GM18499 (cell line): ENCODE results near the gene GOLM1.
"Not testable (repeated sequence)": the region's sequence is repeated elsewhere in the genome, so short reads cannot be mapped to it uniquely, and the experiment has no call there.

Source experiments
- ATAC-seq: cut with Tn5 transposase; IDR thresholded peaks from one replicate; pipeline ENCODE4 v1.9.1; 2021; ENCODE audit warnings: moderate number of reproducible peaks; ENCODE audit not compliant: insufficient read depth, unreplicated experiment

The GOLM1 gene

DNA sequence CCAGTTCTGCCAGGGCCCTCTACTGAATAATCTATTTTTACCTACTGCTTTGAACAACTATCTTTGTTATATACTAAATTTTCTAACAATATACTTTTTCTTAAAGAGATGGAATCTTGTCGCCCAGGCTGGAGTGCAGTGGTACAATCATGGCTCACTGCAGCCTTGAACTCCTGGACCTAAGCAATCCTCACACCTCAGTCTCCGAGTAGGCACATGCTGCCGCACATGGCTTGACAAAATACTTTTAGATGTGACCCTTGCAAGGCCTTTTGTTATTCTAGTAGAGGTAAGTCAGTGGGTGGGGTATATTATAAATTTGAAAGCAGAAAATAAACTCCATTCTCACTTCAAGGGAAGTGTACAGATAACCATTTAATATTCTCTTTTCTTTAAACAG lies 7.9 kb downstream of the GOLM1 start:
- ATAC-seq, result no peak

DNA sequence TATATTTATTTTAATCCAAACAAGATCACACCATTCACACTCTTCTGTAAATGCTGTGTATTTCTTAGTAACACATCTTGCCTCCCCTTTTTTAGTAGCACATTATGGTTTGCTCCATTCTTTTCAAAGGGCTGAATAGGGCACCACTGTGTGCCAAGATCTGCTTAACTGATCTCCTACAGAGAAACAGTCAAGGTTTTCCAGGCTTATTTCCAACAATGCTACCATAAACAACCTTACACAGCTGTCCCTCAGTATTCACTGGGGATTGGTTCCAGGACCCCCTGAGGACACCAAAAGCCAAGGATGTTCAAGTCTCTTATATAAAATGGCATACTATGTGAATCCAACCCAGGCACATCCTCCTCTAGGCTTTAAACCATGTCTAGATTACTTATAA lies 16.5 kb downstream of the GOLM1 start:
- ATAC-seq, result no peak

DNA sequence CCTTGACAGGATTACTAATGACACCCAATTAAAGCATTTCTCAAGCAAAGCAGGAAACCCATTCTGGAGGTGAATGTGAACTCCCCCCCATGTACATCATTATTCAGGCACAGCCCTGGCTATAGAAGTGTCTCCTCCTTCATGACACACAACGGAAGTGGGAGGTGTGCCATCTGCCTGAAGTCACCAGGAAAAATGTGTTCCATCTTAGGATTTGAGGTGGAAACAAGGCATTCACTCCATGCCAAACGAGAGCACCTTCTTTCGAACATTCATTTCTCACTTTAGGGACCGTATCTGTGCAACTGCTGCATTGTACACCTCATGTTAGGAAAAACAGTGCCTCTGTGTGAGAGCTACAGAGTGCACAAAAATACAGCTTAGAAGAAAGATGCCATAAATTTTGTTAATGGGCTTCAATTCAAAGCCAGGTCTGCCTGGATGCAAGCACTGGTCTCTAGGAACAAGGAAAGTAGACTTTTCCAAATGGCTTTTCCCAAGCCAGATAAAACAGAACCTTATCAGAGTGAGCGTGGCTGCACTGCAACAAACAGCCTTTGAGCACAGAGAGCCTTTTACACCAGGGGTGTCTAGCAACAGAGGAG lies 19.4 kb downstream of the GOLM1 start:
- no peak for ATAC-seq

DNA sequence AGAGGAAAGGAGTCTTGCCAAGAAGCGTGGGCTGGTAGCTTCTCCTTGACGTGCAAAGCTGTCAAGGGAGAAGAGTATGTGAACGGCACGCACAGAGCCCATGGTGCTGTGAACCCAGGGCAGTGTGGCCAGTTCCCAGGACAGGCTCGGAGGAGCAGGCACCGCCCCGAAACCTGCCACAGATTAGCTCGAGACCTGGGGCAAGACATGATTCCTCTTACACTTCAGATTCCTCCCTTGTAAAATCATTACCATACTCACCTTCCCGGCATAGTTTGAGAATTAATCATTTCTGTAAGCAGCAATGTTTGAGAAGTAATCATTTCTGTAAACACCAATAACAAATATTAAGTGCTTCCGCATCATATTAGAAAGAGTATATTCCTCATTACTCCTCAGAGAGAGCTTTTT lies 19.9 kb downstream of the GOLM1 start:
- no peak for ATAC-seq

- ATAC-seq, result no peak
These were observed 20.6 kb downstream of the GOLM1 start for GRCh38 chr9:86078731-86079130.

GRCh38 chr9:86077276-86077675 lies 22.1 kb downstream of the GOLM1 start:
- ATAC-seq, result no peak

- no peak for ATAC-seq
These were observed 23.9 kb downstream of the GOLM1 start for GRCh38 chr9:86075132-86076109.

GRCh38 chr9:86073839-86074238 lies 25.5 kb downstream of the GOLM1 start:
- ATAC-seq, result no peak

DNA sequence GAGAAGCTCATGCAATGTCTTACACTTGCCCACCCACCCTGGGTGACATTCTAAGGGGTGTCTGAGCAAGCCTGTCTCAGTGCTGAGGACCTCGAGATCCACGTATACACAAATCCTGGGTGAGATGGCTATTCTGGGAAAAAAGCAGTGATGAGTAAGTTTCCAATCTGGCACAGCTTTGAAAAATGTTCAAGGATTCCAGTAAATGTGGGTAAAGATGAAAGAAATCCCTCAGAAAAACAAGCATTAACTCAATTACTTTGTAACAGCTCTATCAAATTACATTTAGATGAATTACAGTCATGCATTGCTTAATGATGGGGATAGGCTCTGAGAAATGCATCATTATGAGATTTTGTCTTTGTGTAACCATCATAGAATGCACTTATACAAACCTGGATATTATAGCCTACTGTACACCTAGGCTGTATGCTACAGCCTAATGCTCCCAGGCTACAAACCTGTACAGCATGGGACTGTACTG lies 26.9 kb downstream of the GOLM1 start:
- ATAC-seq, result no peak

- no peak for ATAC-seq
These were observed 30.0 kb downstream of the GOLM1 start for GRCh38 chr9:86069206-86069869.

- ATAC-seq, result no peak
These were observed 35.1 kb downstream of the GOLM1 start for GRCh38 chr9:86064220-86064619.

DNA sequence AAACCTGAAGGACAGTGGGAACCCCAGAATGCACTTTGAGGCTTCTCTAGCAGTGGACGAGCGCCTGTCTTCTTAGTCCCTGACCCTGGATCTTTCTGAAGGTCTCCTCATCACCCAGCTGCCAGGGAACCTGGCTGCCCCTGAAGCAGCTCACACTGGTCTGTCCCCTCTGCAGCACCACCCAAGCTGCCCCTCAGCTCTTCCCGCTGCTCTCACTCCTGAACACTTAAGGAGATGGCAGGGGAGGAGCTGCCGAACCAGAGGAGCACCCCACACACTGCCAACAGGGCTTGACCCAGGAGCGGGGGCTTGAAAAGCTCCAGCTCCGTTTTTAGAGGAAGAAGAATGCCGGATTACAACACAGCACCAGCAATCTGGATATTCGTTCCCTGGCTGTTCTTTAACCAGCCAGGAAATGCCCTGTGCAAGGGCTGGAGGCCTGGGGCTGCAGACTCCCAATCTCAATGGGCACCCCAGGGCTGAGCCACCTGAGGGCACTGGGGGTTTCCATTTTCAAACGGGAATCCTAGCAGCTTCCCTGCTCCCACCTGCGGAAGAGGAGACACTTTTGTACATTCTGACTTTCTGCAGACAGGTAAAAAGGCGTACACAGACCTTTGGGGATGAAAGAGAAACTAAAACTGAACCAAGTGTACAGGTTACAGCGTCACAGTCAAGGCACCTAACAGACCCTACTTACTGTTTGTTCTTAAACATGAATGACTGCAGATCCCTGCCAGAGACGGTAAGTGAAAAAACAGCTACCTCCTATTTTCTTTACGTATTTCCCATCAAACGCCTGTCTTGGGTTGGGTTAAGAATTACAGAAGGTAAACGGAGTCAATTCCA lies 36.3 kb downstream of the GOLM1 start:
- no peak for ATAC-seq

GRCh38 chr9:86061972-86062739 lies 37.2 kb downstream of the GOLM1 start:
- no peak for ATAC-seq

DNA sequence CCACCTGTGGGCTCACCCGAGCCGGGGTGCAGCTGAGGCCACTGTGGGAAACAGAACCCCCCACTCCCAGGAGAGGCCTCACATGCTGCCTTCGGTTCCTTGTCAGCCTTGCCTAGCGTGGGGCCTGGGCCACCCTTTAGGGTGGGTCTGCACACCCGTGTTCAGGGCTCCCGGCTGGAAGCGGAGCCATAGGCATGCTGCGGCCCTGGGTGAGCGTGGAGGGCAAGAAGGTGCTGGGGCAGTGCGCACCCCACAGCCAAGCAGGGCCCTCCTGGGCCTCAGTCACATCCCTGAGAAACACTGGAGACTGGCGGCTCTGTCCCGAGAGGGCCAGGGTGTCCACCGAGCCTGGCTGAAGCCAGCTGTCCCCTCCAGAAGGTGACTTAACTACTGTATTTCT lies 41.9 kb downstream of the GOLM1 start:
- ATAC-seq, result no peak

- ATAC-seq, result no peak
These were observed 44.7 kb downstream of the GOLM1 start for GRCh38 chr9:86054695-86055094.

- no peak for ATAC-seq
These were observed 46.5 kb downstream of the GOLM1 start for GRCh38 chr9:86052556-86053468.

DNA sequence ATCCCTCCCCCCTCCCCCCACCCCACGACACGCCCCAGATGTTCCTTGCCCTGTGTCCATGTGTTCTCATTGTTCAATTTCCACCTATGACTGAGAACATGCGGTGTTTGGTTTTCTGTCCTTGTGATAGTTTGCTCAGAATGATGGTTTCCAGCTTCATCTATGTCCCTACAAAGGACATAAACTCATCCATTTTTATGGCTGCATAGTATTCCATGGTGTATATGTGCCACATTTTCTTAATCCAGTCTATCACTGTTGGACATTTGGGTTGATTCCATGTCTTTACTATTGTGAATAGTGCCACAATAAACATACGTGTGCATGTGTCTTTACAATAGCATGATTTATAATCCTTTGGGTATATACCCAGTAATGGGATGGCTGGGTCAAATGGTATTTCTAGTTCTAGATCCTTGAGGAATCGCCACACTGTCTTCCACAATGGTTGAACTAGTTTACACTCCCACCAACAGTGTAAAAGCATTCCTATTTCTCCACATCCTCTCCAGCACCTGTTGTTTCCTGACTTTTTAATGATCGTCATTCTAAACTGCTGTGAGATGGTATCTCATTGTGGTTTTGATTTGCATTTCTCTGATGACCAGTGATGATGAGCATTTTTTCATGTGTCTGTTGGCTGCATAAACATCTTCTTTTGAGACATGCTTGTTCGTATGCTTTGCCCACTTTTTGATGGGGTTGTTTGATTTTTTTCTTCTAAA lies 51.2 kb downstream of the GOLM1 start:
- not testable (repeated sequence) for ATAC-seq

DNA sequence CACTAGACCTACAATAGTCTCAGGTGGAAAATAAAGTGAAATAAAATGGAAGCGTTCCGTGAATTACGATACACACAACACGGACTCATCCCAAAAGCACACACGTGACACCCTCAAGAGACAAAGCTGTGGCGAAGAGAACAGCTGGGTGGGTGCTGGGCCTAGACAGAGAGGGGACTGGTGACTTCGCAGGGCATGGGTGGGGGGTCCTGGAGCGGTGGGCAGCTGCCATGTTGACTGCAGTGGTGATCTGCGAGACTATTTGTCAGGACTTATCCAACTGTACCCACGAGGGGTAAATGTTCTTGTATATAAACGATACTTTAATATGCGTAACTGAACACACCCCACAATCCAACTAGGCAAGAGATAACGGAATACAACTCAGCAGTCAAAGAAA lies 52.0 kb downstream of the GOLM1 start:
- ATAC-seq, result no peak
